Measurements from ENCODE around the gene OS9.

Gene OS9

DNA sequence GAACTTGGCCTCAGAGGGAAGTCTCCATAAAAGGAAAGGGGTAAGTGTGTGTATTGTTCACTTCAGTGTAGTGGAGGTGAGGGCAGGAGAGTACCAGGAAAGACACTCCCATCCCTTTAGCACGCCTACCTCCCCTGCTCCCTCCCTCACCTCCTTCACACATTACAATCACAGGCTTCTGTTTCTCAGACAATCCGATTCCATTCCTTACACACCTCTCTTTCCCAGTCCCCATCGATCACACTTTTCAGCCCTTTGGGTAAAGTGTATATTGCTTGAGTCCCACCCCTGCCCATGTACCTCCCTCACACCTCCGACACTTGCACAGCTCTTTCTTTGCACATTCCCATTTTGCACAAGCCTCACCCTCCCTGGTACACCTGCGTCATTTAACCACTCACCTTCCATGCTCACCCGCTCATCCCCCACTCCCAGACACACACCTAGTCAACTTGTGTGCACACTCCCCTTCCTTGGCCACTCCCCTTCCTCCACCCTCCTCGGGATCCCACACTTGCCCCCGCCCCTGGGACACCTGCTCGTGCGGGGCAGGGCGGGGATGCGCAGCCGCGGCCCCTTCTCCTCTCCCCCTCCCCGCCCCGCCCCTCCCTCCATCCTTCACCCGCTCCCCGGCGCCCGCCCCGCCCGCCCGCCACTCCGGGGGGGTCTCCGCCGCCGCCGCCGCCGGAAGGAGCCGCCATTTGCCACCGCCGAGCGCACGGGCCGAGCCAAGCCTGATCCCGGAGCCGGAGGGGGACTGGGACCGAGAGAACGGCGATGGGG lies 60.7 kb downstream of the OS9 start, which contains the start of gene MARCHF9:
Gene MARCHF9, plus strand, starts transcription at position 693 of the 783 bp plus-strand sequence. CDS start 426 bp downstream, outside the sequence.
- DNase-seq, result no peak

GRCh38 chr12:57755194-57755453 lies 61.2 kb downstream of the OS9 start:
- DNase-seq, result no peak

DNA sequence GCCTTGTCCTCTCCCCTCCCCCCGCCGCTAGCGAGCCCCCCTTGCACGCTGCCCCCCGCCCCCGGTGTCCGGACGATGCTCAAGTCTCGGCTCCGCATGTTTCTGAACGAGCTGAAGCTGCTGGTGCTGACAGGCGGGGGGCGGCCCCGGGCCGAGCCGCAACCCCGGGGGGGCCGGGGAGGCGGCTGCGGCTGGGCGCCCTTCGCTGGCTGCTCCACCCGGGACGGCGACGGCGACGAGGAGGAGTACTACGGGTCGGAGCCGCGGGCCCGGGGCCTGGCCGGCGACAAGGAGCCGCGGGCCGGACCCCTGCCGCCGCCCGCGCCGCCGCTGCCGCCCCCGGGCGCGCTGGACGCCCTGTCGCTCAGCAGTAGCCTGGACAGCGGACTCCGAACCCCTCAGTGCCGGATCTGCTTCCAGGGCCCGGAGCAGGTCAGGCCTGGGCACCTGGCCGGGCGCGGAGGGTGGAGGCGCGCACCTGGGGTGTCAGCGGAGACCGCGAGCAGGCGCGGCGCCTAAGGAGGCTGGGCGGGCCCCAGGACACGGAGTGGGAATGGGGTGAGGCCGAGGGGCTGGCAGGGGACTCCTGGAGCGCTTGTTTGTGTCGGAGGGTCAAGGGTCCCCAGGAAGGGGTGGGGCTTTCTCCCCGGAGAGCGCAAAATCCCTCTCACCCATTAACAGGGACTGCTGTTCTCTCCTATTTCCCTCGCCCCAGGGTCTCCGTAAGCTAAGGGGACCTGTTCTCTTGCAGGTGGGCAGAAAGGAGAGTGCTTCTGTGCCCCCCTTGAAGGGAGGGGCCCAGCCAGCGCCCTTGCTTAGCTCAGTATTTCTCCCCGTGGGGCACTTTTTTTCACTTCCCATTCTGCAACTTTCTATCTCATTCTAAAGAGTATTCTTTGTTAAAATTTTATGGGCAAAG lies 61.8 kb downstream of the OS9 start:
- no peak for DNase-seq

DNA sequence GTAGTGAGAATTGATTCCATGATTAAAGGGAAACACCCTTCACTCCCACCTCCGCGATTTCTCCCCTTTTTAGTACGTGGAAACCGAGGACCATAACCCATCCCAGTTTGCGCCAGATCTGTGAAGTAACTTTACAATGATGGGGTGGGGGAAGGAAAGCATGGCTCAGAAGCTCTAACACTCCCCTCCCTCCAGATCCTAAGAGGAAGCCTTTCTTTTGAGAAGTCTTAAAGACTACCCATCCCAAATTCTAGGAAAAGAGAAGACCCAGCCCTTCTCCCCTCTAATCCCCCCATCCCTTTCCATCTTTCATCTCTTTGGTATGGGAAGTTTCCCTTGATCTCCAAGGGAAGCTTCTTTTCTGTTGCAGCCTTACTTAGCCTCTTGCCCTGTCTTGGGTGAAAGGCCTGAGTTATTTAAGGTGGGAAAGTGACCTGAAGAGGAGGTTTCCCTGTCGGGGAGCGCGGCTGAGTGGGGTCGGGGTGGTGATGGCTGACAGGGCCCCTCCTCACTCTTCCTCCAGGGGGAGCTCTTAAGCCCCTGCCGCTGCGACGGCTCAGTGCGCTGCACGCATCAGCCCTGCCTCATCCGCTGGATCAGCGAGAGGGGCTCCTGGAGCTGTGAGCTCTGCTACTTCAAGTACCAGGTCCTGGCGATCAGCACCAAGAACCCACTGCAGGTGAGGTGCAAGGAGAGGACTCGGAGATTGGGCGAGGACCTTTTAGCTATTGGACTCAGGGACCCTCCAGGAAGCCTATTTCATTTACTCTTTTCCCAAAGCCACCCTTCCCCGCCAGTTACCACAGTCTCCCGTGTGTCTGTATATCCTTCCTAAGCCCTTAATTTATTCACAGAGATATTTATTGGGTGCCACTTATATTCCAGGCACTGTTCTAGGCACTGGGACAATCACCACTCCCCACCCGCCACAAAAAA lies 62.7 kb downstream of the OS9 start:
- DNase-seq, result no peak

GRCh38 chr12:57757771-57758170 lies 63.8 kb downstream of the OS9 start:
- no peak for DNase-seq

- DNase-seq, result no peak
These were observed 64.8 kb downstream of the OS9 start for GRCh38 chr12:57758552-57759359.

GRCh38 chr12:57759360-57759980 lies 65.5 kb downstream of the OS9 start:
- no peak for DNase-seq

DNA sequence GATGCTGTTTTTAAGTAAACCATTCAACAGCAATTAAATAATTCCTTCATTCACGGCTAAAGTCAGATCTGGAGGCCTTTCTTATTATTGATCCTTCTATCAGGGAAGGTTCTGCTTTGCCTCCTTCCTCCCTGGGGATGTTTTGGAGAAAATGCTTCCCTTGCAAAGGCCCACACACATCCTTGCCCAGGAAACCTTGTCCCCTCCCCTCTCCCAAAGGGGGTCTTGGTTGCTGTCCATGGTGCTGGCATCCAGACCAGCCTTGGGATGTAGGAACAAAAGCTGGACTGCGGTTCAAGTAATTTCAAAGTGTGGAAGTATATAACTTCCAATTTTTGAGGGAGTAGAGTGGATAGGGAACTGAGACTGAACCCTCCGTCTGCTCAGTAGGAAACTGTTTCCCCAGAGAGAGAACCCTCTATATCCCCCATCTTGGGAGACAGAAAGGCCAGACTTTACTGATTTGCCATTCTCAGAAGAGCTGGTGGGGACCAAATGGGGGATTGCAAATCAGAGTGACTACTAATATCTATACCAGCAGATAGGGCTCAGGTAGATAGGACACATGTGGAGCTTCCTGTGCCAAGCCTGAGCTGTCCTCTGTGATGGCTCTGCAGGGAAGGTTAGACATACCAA lies 66.5 kb downstream of the OS9 start:
- DNase-seq, result no peak

- DNase-seq, result no peak
These were observed 67.6 kb downstream of the OS9 start for GRCh38 chr12:57761391-57761998.

- no peak for DNase-seq
These were observed 68.5 kb downstream of the OS9 start for GRCh38 chr12:57762463-57762862.

DNA sequence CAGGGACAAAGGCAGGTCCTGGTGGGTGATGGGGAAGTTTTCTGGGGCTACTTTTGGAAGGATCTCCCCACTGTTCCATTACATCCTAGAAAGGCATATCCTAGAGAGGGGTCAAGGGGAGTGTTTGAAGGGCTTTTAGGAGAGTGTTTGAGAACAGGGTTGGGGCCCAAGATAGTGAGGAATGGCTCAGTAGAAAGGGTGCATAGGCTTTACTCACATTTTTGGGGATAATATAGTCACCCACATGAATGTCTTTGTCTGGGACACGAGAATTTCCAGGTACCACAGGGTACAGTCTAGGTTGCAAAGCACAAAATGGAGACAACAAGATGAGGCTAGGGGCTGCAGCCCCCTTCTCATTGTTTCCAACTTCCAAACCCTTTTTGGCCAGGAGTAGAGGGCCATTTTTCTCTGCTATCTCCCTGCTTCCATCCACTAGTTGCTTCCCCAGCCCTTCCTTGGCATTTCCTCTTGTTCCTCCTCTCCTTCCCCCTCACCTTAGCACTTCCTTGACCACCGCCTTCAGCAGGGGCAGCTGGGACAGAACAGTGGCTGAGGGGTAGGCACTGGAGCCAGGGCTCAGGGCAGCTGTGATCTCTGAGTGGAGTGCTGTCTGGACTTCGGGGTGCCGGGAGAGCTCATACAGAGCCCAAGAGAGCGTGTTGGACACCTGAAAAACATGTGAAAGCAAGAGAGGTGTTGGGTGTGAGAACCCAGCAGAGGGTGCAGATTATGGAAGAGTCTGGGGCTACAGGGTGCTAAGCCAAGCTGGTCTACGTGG lies 70.1 kb downstream of the OS9 start:
- no peak for DNase-seq

- no peak for DNase-seq
These were observed 70.7 kb downstream of the OS9 start for GRCh38 chr12:57764662-57765002.

- no peak for DNase-seq
These were observed 71.2 kb downstream of the OS9 start for GRCh38 chr12:57765003-57765697.

DNA sequence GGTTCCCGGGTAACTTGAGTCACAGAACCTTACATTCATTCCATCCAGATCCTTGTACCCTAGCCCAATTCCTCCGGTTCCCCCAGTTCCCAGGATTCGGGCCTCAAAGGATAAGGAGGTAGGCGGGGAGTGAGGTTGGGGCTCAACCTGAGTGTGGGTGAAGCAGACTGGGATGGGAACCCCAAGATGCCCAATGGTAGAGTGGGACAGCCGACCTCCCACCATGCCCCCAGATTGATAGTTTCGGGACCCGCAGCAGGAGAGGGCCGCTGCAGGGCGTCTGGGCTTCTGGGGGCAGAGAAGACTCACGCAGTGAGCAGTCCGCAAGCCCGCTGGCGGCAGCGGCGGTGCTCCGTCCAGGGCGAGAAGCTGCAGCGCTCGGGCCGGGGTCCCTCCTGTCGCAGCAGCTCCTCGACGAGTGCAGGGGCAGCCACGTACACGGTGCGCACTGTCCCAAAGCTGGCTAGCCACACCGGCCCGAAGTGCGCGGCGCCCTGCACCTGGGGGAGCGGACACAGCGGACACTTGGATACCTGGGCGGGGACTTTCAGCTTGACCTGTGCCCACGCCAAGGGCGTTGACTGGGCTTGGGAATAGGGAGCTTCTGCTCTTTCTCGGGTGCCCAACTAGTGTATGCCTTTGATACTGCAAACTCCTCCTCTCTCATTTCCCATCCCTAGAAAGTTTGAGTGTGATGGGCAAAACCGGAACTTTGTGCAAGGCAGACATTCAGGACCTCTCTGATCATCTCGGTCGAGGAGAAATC lies 71.9 kb downstream of the OS9 start:
- DNase-seq, result no peak

DNA sequence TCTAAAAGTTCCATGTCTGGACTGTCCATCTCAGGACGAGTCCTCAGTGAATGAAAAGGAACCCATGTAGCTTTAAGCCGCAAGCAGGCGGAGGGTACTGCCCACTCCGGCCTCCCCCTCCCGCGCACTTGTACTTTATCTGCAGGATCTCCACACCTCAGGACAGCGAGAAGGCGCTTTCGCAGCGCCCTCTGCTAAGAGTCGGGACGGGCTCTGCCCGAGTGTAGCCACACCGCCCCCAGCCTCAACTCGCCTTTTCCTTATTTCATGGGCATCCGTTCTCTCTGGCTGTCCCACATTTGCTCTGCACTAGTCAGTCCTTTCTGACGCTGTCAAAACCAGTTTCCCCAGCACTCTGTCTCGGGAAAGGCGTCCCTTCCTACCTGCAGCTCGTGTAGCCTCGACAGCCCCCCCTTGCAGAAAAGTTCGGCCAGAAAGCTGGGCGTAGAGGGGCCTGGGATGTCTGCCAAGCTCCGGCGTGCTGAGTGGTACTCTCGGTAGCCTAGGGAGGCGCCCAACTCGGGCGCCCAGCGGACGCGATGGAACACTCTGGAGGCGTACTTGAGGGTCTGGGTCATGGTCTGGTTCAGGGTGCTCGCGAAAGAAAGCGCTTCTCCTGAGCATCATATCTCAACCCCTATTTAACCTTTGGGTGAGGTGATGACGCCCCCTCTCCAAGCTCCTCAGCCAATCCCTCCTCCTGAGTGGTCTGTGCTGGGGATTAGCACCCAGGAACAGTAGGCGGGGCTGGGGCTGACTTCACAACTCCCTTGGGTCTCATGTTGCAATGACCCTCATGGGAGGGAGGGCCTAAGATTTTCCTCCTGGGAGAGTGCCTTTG lies 72.8 kb downstream of the OS9 start, which contains the start of gene CYP27B1:
Gene CYP27B1, minus strand, starts transcription at position 615 of the 841 bp plus-strand sequence. Its CDS starts 37 bp downstream, at position 578.
- DNase-seq, result no peak

- no peak for DNase-seq
These were observed 73.4 kb downstream of the OS9 start for GRCh38 chr12:57767305-57767698.

GRCh38 chr12:57767876-57768275 lies 73.9 kb downstream of the OS9 start:
- DNase-seq, result no peak
